ACC112 (cell line): ENCODE measurements around the gene LAMA5.

Experiments used
- H2AFZ ChIP-seq: fragments of 200-600 bp; sonication (generic); one replicate; pipeline ENCODE4 v1.6.0; 2017; ENCODE audit warnings: antibody characterized with exemption, low read length; ENCODE audit not compliant: unreplicated experiment
- H3K27ac ChIP-seq: fragments of 200-600 bp; sonication (generic); 2 replicates; pipeline ENCODE4 v1.5.1; 2014; ENCODE audit warnings: low read depth, mild to moderate bottlenecking, antibody characterized with exemption, low read length, moderate library complexity
- H3K27me3 ChIP-seq: fragments of 200-600 bp; sonication (generic); 2 replicates; pipeline ENCODE4 v1.6.1; 2014; ENCODE audit warnings: mild to moderate bottlenecking, antibody characterized with exemption, low read length, moderate library complexity, mixed read lengths; ENCODE audit not compliant: insufficient read depth
- H3K36me3 ChIP-seq: fragments of 200-600 bp; sonication (generic); 2 replicates; pipeline ENCODE4 v1.6.1; 2016; ENCODE audit warnings: mild to moderate bottlenecking, antibody characterized with exemption, low read length, moderate library complexity, mixed read lengths; ENCODE audit not compliant: insufficient read depth
- H3K4me1 ChIP-seq: fragments of 200-600 bp; sonication (generic); one replicate; pipeline ENCODE4 v1.6.1; 2016; ENCODE audit warnings: low read length, mixed read lengths; ENCODE audit not compliant: insufficient read depth, unreplicated experiment, control insufficient read depth
- H3K4me3 ChIP-seq: fragments of 200-600 bp; sonication (generic); 2 replicates; pipeline ENCODE4 v1.5.1; 2014; ENCODE audit warnings: mild to moderate bottlenecking, low read depth, low read length
- H3K79me2 ChIP-seq: fragments of 200-600 bp; sonication (generic); one replicate; pipeline ENCODE4 v1.6.0; 2016; ENCODE audit warnings: low read length; ENCODE audit not compliant: control insufficient read depth, unreplicated experiment, insufficient read depth

Gene LAMA5

GRCh38 chr20:62336775-62337557, 30.1 kb downstream of the LAMA5 start:
- H3K27me3 ChIP-seq: no peaks in the 10 kb centered on the region
- H3K36me3 ChIP-seq: peaks cover 9% of the 10 kb centered on the region
- H3K27ac ChIP-seq: no peak overlapping the region
- no peak overlapping the region for H2AFZ ChIP-seq
- no peak overlapping the region for H3K4me3 ChIP-seq
- H3K4me1 ChIP-seq: no peaks in the 10 kb centered on the region
- H3K79me2 ChIP-seq: no peaks in the 10 kb centered on the region

DNA sequence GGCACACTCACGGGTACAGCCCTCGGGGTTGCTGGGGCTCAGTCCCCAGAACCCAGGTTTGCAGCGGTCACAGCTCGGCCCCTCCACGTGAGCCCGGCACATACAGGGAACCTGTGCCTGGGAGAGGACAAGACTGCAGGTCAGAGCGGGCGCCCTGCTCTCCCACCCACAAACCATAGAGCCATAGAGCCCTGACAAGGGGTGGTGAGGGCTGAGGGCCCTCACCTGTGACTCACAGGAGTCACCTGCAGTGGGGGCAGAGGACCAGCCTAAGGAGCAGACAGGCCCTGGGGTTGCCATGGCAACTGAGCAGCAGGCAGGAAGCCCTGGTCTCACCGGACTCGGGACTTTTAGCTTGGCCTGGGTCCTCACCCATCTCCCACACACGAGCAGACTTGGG, 30.8 kb downstream of the LAMA5 start:
- Histone ChIP-seq H3K36me3 (peaks cover 7% of the 10 kb centered on the region), H2AFZ (no peak overlapping the region), H3K4me1 (no peaks in the 10 kb centered on the region), H3K27ac (no peak overlapping the region), H3K27me3 (no peaks in the 10 kb centered on the region), H3K79me2 (no peaks in the 10 kb centered on the region), H3K4me3 (no peak overlapping the region)

- H3K36me3 ChIP-seq: peaks cover 3% of the 10 kb centered on the region; the same call in 1 of the 2 replicates
- H3K79me2 ChIP-seq: no peaks in the 10 kb centered on the region
- H2AFZ ChIP-seq: no peak overlapping the region
- H3K4me3 ChIP-seq: no peak overlapping the region
- no peaks in the 10 kb centered on the region for H3K4me1 ChIP-seq
- H3K27me3 ChIP-seq: no peaks in the 10 kb centered on the region
- no peak overlapping the region for H3K27ac ChIP-seq
Measured at GRCh38 chr20:62335532-62335931, 31.6 kb downstream of the LAMA5 start.

DNA sequence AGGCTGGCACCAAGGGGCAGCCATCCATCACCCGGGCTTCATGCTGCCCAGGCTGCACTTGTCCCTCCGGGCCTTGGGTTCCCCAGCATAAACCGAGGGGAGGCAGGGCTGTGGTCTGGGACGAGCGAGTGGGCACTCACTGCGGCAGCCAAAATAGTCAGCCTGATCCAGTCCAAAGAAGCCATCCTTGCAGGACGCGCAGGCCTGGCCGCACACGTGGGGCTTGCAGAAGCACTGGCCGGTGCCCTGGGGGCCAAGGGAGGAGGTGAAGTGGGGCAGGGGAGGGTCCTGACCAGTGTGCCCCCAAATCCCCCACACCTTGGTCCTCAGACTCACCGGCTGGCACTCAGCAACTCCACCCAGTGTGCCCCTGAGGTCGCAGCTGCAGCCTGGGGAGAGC, 32.2 kb downstream of the LAMA5 start:
- no peak overlapping the region for H3K27ac ChIP-seq
- H3K27me3 ChIP-seq: no peaks in the 10 kb centered on the region
- 0 out of 2 replicates have a peak, but pooled peaks cover 3% of the 10 kb centered on the region for H3K36me3 ChIP-seq
- no peak overlapping the region for H3K4me3 ChIP-seq
- H3K4me1 ChIP-seq: no peaks in the 10 kb centered on the region
- H2AFZ ChIP-seq: no peak overlapping the region
- H3K79me2 ChIP-seq: no peaks in the 10 kb centered on the region

GRCh38 chr20:62333820-62334595, 33.1 kb downstream of the LAMA5 start:
- Histone ChIP-seq H3K79me2 (no peaks in the 10 kb centered on the region), H3K4me1 (no peaks in the 10 kb centered on the region), H3K4me3 (no peak overlapping the region), H3K36me3 (no peaks in the 10 kb centered on the region), H2AFZ (no peak overlapping the region), H3K27me3 (no peaks in the 10 kb centered on the region), H3K27ac (no peak overlapping the region)

- Histone ChIP-seq H3K4me1 (no peaks in the 10 kb centered on the region), H3K79me2 (no peaks in the 10 kb centered on the region), H2AFZ (no peak overlapping the region), H3K36me3 (no peaks in the 10 kb centered on the region), H3K27ac (no peak overlapping the region), H3K4me3 (no peak overlapping the region), H3K27me3 (no peaks in the 10 kb centered on the region)
Measured at GRCh38 chr20:62332989-62333819, 33.9 kb downstream of the LAMA5 start.

DNA sequence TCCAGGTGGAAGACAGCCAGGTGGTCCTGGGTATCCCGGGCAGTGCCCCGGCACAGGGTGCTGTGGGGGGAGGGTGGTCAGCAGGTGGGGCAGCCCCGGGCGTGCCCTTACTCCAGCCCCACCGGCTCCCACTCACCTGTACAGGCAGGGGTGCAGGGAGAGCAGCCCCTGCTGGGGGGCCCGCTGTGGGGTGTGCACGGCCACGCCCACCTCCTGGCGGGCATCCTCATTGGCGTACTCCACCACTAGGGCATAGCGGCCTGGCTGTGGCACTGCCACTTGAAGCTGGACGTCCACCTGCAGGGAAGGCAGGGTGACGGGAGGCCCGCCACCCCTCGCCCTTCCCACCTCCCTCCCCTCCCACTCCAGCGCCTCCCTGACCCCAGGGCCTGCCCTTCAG, 34.7 kb downstream of the LAMA5 start:
- H2AFZ ChIP-seq: no peak overlapping the region
- H3K4me1 ChIP-seq: no peaks in the 10 kb centered on the region
- no peak overlapping the region for H3K4me3 ChIP-seq
- no peaks in the 10 kb centered on the region for H3K36me3 ChIP-seq
- H3K79me2 ChIP-seq: no peaks in the 10 kb centered on the region
- no peak overlapping the region for H3K27ac ChIP-seq
- H3K27me3 ChIP-seq: no peaks in the 10 kb centered on the region

DNA sequence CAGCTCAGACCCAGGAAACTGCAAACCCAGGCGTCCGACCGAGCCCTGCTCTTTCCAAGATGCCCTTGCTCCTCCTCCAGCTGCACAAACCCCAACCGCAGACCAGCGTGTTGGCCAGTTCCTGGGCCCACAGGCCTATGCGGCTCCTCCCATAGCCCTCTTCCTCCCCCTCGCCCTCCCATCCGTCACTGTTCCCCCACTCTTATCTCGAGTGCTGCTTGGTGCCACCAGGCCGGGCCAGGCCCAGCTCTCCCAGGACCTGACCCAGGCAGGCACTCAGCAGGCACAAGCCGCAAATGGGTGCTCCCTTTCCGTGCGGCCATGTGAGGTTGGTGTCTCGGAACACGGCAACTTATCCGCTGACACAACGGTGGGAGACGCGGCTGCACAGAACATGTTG, 35.8 kb downstream of the LAMA5 start:
- no peaks in the 10 kb centered on the region for H3K4me1 ChIP-seq
- H3K27me3 ChIP-seq: no peaks in the 10 kb centered on the region
- H3K36me3 ChIP-seq: peaks cover 4% of the 10 kb centered on the region; the same call in 1 of the 2 replicates
- H3K79me2 ChIP-seq: no peaks in the 10 kb centered on the region
- no peak overlapping the region for H3K4me3 ChIP-seq
- H3K27ac ChIP-seq: no peak overlapping the region
- no peak overlapping the region for H2AFZ ChIP-seq

DNA sequence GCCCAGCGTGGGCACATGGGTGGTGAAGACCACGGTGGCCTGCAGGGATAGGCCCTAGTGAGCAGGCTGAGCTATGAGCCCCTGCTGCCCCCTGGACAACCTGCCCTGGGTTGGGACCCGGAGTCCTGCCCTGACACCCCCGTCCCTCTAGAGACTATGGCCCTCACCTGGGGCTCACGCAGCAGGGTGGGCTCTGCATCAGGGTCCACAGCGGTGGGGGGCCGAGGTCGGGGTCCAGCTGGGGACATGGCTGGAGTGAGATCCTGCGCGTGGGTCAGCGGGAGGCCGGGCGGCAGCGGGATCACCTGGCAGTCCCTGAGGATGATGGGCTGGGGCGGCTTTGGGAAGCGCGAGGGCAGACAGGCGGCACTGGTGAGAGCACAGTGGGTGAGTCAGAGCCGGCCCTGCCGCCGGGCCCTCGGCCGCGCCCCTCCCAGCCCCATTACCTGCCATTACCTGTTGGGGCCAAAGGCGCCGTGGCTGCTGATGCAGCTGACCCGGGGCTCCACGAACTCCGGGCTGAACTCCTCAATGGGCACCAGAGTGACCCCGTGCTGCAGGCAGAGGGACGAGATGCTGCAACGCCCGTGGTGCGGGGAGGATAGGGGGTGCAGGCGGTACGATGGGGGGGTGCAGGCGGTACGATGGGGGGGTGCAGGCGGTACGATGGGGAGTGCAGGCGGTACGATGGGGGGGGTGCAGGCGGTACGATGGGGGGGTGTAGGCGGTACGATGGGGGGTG, 36.4 kb downstream of the LAMA5 start:
- Histone ChIP-seq H3K27ac (no peak overlapping the region), H3K79me2 (no peaks in the 10 kb centered on the region), H2AFZ (no peak overlapping the region), H3K4me1 (no peaks in the 10 kb centered on the region), H3K4me3 (no peak overlapping the region), H3K27me3 (no peaks in the 10 kb centered on the region), H3K36me3 (peaks cover 4% of the 10 kb centered on the region; the same call in 1 of the 2 replicates)
